ENCODE results near the gene PRKCSH. TPM values are rescaled to one million over a fixed set of nuclear protein-coding genes. Genes with fewer than 3 reads are reported as not detected.
A peak's percentile ranks its signal among the peaks of the same experiment; 100 is the strongest.
"Not testable (repeated sequence)": the region's sequence is repeated elsewhere in the genome, so short reads cannot be mapped to it uniquely, and the experiment has no call there.

PRKCSH gene
- polyA plus RNA-seq, 1 donor from 2014 or later: 77.5 TPM

DNA sequence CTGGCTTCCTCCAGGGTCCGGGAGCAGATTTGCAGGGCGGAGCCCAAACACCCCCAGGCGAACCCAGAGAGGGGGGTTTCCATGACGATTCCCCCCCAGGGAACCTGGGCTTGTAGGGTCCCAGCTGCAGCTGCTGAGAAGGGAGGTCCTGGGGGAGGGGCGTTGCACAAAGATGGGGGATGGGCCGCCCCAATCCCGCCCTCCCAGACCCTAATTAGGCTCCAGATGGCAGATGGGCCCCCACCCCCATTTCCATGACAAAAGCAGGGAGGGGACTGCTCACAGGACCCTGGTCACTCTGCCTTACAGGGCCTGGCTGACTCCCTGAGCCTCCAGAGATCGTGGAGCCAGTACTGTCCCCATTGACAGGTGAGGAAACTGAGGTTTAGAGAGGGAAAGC lies 30.2 kb downstream of the PRKCSH start:
- Mint-ChIP-seq H3K27ac (no peak overlapping the region), H3K9me3 (peaks cover 0 to under 1% (median 0%) of the 10 kb centered on the region in 3 donors), H3K4me3 (no peak overlapping the region), H3K4me1 (peaks cover 0 to 1% (median 0%) of the 10 kb centered on the region in 3 donors), H3K27me3 (peaks cover 2% of the 10 kb centered on the region), H3K36me3 (no peaks in the 10 kb centered on the region)

- not testable (repeated sequence) for H3K9me3 Mint-ChIP-seq, H3K4me1 Mint-ChIP-seq, H3K27me3 Mint-ChIP-seq, H3K4me3 Mint-ChIP-seq, H3K36me3 Mint-ChIP-seq
- H3K27ac Mint-ChIP-seq: peak overlapping the region in 1 of 3 donors; percentile 39
These were observed 32.9 kb downstream of the PRKCSH start for GRCh38 chr19:11468266-11468845.

DNA sequence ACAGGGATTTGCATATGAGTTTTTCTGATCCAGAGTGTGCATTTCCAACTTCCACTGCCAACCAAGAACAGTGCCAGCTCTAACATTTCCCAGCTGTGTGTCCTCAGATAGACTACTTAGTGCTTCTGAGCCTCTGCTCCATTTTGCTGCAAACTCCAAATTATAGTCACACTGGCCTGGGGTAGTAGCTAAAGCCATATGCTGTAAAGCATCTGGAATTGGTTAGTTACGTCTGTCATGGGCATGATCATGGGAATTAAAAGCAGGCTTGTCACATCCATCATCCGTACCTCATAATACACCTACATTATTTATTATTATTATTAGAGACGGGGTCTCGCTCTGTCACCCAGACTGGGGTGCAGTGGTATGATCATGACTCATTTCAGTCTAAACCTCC lies 38.3 kb downstream of the PRKCSH start:
- H3K27me3 Mint-ChIP-seq: peaks cover 9% of the 10 kb centered on the region
- H3K4me3 Mint-ChIP-seq: no peak overlapping the region
- H3K27ac Mint-ChIP-seq: no peak overlapping the region
- no peaks in the 10 kb centered on the region for H3K36me3 Mint-ChIP-seq
- peaks cover 0 to 2% (median 0%) of the 10 kb centered on the region in 3 donors for H3K9me3 Mint-ChIP-seq
- peaks cover 0 to 3% (median 2%) of the 10 kb centered on the region in 3 donors for H3K4me1 Mint-ChIP-seq

DNA sequence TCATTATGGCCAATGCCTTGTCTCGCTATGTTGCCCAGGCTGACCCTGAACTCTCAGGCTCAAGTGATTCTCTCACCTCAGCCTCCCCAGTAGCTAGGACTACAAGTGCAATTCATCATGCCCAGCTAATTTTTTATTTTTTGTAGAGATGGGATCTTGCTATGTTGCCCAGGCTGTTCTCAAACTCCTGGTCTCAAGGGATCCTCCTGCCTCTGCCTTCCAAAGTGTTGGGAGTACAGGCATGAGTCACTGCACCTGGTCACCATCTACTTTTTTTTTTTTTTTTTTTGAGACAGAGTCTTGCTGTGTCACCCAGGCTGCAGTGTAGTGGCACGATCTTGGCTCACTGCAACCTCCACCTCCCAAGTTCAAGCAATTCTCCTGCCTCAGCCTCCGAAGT lies 39.9 kb downstream of the PRKCSH start:
- H3K27ac Mint-ChIP-seq, H3K4me1 Mint-ChIP-seq, H3K36me3 Mint-ChIP-seq, H3K9me3 Mint-ChIP-seq, H3K4me3 Mint-ChIP-seq: not testable (repeated sequence)
- H3K27me3 Mint-ChIP-seq: peaks cover 15% of the 10 kb centered on the region

DNA sequence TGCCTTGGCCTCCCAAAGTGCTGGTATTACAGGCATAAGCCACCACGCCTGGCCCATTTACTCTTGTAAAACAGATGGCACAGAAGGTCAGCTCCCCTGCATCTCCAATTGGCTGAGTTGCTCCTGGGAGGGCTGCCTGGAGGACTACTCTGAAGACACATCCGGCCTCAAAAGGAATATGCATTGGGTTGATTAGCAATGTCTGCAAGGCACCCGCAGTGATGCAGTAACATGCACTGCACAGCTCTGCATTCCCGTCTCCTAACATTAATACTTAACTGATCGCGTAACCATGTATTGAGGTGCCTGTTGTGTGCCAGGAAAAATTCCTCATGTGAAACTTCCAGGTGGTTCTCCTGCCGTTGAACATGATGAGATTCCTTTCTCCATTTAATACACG lies 40.4 kb downstream of the PRKCSH start:
- Mint-ChIP-seq H3K27me3 (peaks cover 15% of the 10 kb centered on the region), H3K4me3 (no peak overlapping the region), H3K27ac (peak overlapping the region in 1 of 3 donors; percentile 37), H3K9me3 (peaks cover 0 to 2% (median 0%) of the 10 kb centered on the region in 3 donors), H3K36me3 (no peaks in the 10 kb centered on the region), H3K4me1 (peaks cover 0 to 5% (median 3%) of the 10 kb centered on the region in 3 donors)

DNA sequence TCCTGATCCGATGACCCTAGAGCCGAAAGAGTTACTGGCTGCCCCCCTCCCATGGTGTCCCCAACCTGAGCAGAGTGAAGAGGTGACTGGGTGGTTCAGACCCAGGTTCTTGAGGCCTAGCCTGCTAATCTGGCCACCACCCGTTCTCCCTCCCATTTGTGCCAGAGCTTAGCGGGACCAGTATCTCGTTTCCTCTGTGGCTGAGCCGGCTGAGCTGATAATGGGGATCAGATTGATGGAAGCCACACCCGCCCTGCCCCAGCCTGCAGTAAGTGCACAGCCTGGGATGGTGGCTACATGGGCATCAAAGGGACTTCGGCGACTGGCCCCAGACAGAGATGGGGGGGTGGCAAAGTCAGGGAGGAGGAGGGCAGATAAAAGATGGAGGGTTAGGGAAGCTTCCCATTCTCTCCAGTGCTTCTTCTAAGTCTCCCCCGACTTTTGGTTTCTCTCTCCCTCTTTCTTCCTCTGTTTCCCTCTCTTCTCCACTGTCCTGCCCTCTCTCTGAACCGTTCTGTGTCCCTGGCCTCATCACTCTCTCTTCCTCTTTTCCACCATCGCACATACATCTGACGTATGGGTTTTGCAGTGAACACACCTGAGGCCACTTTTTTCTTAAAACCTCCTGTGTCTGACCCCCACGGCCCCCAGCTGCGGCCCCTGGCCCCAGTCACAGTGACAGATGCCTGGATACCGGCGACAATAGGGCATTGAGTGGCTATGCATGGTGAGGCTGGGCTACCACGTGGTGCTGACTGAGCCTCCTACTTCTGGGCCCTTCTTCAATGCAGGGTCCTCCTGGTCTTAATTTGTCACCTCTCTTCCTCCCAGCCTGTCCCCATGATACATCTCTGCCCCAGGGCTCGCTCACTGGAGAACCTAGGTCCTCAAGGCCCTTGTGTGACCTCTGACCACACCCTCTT lies 43.0 kb downstream of the PRKCSH start:
- peaks cover 0 to 2% (median 0%) of the 10 kb centered on the region in 3 donors for H3K9me3 Mint-ChIP-seq
- H3K27ac Mint-ChIP-seq: peak overlapping the region in 1 of 3 donors; percentile 7
- H3K36me3 Mint-ChIP-seq: no peaks in the 10 kb centered on the region
- H3K4me1 Mint-ChIP-seq: peaks cover 4 to 12% (median 9%) of the 10 kb centered on the region in 3 donors
- H3K4me3 Mint-ChIP-seq: peak overlapping the region in 1 of 4 donors; percentile 6
- H3K27me3 Mint-ChIP-seq: peaks cover 24% of the 10 kb centered on the region

- H3K27me3 Mint-ChIP-seq: peaks cover 25% of the 10 kb centered on the region
- H3K9me3 Mint-ChIP-seq: no peaks in the 10 kb centered on the region
- H3K36me3 Mint-ChIP-seq: no peaks in the 10 kb centered on the region
- peak overlapping the region in 1 of 4 donors; percentile 91 for H3K4me3 Mint-ChIP-seq
- H3K4me1 Mint-ChIP-seq: peaks cover 4 to 12% (median 9%) of the 10 kb centered on the region in 3 donors
- H3K27ac Mint-ChIP-seq: peak overlapping the region in 1 of 3 donors; percentile 7
These were observed 43.9 kb downstream of the PRKCSH start for GRCh38 chr19:11479090-11479897.

DNA sequence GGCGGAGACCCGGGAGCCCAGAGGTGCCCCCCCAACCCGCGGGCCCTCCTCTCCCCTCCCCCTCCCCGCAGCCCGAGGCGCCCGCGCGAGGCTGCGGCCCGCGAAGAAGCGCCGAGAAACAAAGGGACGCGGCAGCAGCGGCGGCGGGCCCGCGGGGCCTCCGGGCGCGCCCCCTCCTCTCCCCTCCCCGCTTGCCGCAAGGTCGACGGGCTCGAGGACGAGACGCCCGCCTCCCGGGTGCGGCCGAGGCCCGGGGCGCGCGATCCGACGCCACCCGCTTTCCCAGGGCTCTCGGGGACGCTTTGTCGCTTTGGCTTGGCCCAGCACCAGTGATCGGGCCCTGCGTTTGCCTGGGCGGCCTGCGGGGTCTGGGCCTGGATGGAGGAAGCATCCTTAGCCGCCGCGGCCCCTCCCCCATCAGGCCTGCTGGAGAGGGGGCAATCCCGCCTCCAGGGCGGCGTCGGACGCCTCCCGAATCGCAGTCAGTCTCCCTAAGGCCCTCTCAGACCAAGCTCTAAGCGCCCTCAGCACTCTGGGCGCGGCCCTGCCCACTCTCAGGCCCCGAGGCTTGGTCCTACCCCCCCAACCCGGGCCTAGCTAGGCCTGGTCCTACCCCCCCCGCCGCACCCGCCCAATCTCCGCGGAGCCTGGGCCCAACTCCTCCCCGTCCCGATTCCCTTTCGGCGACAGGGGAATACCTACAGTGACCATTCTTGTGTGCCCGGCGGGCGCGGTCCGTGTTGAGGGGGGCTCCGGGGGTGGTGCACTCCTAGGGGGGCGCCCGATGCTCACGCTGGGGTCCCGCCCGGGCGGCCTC lies 44.7 kb downstream of the PRKCSH start:
- no peak overlapping the region for H3K27ac Mint-ChIP-seq
- H3K9me3 Mint-ChIP-seq: no peaks in the 10 kb centered on the region
- H3K4me3 Mint-ChIP-seq: no peak overlapping the region
- peaks cover 26% of the 10 kb centered on the region for H3K27me3 Mint-ChIP-seq
- peaks cover 4 to 12% (median 9%) of the 10 kb centered on the region in 3 donors for H3K4me1 Mint-ChIP-seq
- H3K36me3 Mint-ChIP-seq: no peaks in the 10 kb centered on the region

DNA sequence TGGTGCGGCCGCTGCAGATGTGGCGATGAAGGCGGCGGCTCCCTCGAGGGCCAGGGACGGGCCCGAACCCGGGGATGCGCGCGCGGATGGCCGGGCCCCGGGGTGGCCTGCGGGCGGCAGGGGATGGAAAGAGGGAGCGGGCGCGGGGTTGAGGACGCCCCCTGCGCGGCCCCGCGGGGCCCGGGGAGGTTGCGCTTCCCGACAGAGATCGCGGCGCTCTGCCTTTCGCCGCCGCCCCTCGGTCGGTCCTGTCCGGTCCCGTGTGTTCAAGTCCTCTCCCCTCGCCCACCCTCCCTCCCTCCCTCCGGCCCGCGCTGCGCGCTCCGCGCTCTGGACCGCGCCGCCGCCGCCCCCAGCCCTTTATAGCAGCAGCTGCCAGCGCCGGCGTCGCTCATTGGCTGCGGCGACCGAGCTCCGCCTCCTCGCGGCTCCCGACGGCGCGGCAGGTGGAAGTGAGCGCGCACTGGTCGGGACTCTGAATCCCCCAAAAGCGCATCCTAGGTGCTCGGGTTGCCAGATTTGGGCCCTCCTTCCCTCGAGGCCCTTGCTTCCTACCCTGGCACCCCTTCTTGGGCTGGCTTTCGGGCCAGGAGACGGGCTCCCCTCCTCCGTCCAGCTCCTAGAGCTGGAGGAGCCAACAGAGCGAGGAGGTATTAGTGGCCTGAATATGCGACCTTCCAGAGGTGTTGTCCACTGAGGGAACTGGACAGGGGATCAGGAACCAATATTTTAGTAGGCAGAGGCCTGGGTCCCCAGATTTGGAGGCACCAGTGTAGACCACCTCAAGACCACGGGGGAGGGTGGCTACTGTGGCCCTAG lies 45.5 kb downstream of the PRKCSH start, which contains the start of gene ELAVL3:
TSS of gene ELAVL3 (minus strand) at position 332 of the 819 bp plus-strand sequence. CDS start 438 bp downstream, outside the sequence.
- Mint-ChIP-seq H3K36me3 (peaks cover 2% of the 10 kb centered on the region), H3K4me3 (peak within 1 kb of the TSS; percentile 46 to 77 (median 68)), H3K4me1 (peaks cover 4 to 12% (median 9%) of the 10 kb centered on the region in 3 donors), H3K27me3 (peaks cover 24% of the 10 kb centered on the region), H3K9me3 (no peaks in the 10 kb centered on the region), H3K27ac (peak within 1 kb of the TSS; percentile 47 to 78 (median 53))

DNA sequence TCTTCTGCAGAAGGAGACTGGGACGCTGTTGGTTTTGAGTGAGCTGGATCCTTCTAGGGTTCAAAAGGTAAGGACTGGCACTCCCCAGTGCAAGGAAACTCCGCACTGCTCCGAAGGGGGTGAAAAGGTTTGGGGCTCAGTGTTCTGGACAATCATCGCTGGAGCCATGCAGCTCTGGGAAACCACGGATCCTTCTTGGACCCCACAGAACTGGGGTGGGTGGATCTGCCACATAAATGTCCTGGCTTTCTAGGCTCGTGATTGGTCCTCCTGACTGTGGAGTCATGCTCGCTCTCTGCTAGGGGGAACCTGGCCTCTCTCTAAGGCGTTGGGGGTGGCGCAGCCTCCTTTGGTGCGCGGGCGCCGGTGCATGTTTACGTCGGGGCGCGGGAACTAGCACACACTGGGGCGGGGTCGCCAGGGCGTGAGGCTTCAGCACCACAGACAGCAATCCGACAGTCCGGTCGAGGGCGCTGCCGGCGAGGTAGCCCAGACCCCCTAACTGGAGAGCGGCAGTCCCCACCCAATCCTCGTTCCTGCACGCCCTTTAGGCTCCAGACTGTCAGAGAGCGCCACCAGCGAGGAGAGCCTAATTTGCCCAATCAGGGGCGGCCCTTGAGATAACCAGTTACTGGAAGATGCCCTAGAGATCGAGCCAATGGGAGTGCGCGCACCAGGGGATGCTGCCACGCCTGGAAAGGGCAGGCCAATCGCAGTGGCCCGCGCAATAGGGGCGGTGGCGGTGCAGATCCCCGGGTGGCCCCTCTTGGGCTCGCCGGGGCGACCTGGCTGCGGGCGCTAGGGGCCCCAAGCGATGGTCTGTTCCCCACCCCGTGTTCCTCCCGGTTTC lies 46.3 kb downstream of the PRKCSH start:
- Mint-ChIP-seq H3K27ac (peak overlapping the region; percentile 53 to 78 (median 73)), H3K36me3 (peaks cover 2% of the 10 kb centered on the region), H3K27me3 (peaks cover 23% of the 10 kb centered on the region), H3K9me3 (no peaks in the 10 kb centered on the region), H3K4me3 (peak overlapping the region; percentile 60 to 88 (median 76)), H3K4me1 (peaks cover 4 to 12% (median 9%) of the 10 kb centered on the region in 3 donors)

GRCh38 chr19:11482384-11483050 lies 47.1 kb downstream of the PRKCSH start:
- H3K27ac Mint-ChIP-seq: peak overlapping the region; percentile 73 to 82 (median 78)
- no peaks in the 10 kb centered on the region for H3K9me3 Mint-ChIP-seq
- peaks cover 2% of the 10 kb centered on the region for H3K36me3 Mint-ChIP-seq

More at GRCh38 chr19:11482384-11483050, 47.1 kb downstream of the PRKCSH start:
- Mint-ChIP-seq H3K4me3 (peak overlapping the region; percentile 65 to 88 (median 76)), H3K4me1 (peaks cover 4 to 12% (median 9%) of the 10 kb centered on the region in 3 donors), H3K27me3 (peaks cover 23% of the 10 kb centered on the region)
